AG09319 (cell line): ENCODE data around the gene TMEM61.

Source experiments
- DNase-seq: peaks from one replicate; pipeline ENCODE4 v3.0.0-alpha.2; 2010; ENCODE audit warnings: low read depth; ENCODE audit errors: extremely low read depth
- CTCF ChIP-seq: IDR thresholded peaks from 2 replicates; pipeline ENCODE4 v1.5.1; 2011; ENCODE audit warnings: low read depth, mild to moderate bottlenecking, inconsistent platforms, low read length, moderate library complexity

TMEM61 gene

GRCh38 chr1:54965624-54966340 is 14.6 kb upstream of the TMEM61 start:
- DNase-seq, result no peak
- no peak for TF ChIP-seq CTCF

GRCh38 chr1:54967372-54967771 is 13.1 kb upstream of the TMEM61 start:
- DNase-seq, result no peak
- no peak for TF ChIP-seq CTCF

DNA sequence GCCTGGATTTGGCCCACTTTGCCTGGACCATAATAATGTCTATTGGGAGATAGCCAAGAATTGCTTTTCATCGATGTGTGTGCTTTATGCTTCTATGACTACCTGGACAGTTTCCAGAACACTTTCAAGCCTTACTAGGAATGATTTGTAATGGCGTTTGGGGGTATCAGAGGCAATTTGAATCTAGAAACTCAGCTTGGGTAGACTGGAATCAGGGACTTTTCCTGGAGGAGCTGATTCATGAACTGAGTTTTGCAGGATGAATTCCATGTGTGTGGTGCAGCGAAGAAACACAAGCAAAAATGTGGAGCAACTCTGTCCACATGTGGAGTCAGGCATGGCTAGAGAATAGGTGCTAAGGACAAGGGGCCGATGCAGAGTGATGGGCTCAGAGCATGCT is 11.9 kb upstream of the TMEM61 start:
- no peak for DNase-seq
- no peak for TF ChIP-seq CTCF

GRCh38 chr1:54969879-54970278 is 10.5 kb upstream of the TMEM61 start:
- no peak for TF ChIP-seq CTCF
- DNase-seq, result no peak

DNA sequence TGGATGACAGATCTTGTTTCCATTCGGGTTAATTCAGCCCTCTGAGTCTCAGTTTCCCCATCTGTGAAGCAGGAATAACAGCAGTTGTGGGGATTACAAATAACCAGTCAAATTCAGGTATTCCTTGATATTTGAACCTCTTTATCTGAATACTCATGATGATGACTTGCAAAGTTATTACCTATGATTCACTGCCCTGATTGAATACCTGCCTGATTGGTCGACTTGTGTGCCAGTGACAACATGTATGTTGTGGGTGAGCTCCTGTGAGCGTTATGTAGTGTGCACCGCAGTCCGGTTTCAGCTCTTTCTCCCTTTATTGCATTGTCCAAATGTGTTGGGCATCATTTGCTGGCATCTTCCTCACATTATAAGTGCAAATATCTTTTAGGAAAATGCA is 9.5 kb upstream of the TMEM61 start:
- DNase-seq, result no peak
- TF ChIP-seq CTCF, result no peak

- no peak for TF ChIP-seq CTCF
- no peak for DNase-seq
These were observed 9.1 kb upstream of the TMEM61 start for GRCh38 chr1:54971317-54971791.

DNA sequence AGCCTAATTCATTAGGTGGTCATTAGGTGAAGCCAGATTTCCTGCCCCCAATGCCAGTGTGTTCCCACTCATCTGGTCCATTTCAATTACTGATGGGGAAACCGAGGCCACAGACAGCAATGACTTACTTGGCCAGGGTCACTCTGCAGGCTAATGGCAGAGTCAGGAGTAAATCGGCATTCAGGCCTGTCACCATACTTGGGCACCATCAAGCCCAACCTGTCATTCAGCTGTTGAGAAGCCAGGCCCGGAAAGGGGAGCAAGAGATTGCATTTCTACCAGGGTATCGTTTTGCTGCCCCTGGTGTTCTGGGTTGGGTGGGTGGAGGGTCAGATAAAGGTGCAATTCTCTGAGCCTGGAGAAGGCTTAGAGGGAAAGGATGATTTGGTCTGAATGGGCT is 8.0 kb upstream of the TMEM61 start:
- TF ChIP-seq CTCF, result no peak; the same call in 1 of the 2 replicates
- DNase-seq, result no peak
